Pulmonary artery endothelial cell (primary cell): ENCODE data around the gene PEX7. TPM values are rescaled to one million over a fixed set of nuclear protein-coding genes. Genes with fewer than 3 reads are reported as not detected.
"Not testable (repeated sequence)": the region's sequence is repeated elsewhere in the genome, so short reads cannot be mapped to it uniquely, and the experiment has no call there.

Source experiments
- DNase-seq: peaks from one replicate; pipeline ENCODE4 v3.0.0-alpha.2; 2011; ENCODE audit warnings: low read depth, low spot score
- total RNA-seq: library from RNA; depleted of rRNA; stranded (reverse); fragments of >200 nt; gene quantifications from 2 replicates; pipeline ENCODE4 v1.2.3, GENCODE V29; 2014

Gene PEX7
- total RNA-seq, 1 donor from 2014 or later = 7.9 TPM

- no peak for DNase-seq
Measured at GRCh38 chr6:136895901-136896300, 73.5 kb downstream of the PEX7 start.

DNA sequence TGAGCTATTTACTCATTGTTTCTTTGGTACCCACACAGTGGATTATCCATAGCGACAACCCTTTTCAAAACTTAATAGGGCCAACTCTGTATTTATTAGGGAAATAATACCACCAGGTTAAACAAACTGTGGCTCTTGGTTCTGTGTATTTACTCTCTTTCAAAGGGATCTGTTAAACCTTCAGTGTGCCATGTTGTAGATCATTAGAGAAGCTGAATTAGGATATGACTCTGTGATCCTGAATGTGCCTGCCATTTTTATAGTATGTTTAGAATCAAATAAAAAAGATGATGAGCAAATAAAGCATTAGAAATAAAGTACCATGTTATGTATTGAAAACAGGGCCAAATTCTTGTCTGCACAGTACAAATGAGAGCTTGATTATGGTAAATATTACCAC is 74.7 kb downstream of the PEX7 start:
- DNase-seq = no peak

- no peak for DNase-seq
Measured at GRCh38 chr6:136901212-136901784, 78.9 kb downstream of the PEX7 start.

DNA sequence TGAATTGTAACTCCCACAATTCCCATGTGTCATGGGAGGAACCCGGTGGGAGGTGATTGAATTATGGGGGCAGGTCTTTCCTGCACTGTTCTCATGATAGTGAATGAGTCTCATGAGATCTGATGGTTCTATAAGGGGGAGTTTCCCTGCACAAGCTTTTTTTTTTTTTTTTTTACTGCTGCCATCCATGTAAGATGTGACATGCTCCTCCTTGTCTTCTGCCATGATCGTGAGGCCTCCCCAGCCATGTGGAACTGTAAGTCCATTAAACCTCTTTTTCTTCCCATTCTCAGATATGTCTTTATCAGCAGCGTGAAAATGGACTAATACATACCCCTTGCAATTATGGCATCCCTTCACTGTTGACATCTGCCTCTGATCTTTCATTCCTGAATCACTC is 82.1 kb downstream of the PEX7 start:
- DNase-seq = not testable (repeated sequence)

DNA sequence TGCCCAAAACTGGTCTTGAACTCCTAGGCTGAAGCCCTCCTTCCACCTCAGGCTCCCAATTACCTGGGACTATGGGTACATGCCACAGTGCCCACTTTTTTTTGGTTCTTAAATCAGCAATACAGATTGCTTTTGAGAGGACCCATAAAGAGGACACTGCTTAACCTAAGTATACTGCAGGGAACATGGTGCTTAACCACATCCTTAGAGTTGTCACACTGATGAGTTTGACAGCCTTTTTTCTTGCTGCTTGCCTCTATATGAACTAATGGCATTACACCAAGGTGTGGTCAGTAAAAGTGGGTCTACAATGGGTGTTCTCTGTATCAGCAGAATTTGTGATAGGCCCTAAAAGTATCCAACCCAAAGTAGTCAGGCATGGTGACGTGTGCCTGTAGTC is 92.6 kb downstream of the PEX7 start:
- DNase-seq = no peak

GRCh38 chr6:136918706-136919105 is 96.3 kb downstream of the PEX7 start:
- no peak for DNase-seq

DNA sequence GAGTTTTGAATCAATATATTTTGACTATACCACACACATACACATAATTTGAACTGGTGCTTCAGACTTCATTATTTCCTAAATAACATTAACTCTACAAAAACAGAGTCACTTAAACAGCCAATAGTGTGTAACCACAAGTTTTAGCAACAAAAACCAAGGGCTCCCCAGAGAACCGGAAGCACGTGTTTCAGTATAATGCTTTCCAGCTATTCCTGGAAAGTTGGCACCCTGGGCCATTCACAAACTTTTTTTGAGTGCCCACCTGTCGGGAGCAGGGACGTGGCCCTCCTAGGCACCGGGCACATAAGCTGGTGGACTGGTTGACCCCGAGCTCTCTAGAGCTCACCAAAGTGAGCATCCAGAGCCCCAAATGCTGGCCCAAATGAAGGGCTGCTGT is 97.8 kb downstream of the PEX7 start:
- no peak for DNase-seq

DNA sequence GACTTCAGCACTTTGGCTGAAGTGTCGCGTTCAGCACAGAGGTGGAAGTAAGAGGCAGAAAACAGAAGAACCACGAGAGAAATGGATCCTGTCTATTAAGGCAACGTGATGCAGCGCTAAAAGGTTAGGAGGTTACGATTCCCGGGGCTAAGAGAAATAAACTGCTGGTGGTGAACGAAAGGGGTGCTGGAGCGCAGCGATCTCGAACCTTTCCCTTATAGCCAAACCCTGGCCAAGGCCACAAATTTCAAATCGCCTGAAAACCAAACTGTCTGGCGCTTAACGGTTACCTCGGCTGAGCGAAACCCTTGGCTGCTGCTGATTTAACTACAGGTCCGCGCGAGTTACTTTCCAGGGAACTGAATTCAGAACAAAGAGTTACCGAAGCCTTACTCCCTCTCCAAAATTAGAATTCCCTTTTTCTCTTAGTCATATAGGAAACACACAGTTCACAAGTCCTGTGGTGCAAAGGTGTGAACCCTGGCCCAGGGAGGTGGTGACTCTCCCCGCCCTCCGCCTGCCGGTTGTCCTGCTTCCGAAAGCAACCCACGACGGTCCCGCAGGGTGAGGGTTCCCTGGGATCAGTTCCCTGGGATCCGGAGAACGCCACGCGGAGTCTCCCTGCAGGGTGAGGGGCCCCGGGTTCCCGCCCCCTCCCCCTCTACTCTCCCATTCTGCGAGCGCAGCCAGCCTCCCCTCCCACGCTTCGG is 98.4 kb downstream of the PEX7 start:
- DNase-seq = no peak

DNA sequence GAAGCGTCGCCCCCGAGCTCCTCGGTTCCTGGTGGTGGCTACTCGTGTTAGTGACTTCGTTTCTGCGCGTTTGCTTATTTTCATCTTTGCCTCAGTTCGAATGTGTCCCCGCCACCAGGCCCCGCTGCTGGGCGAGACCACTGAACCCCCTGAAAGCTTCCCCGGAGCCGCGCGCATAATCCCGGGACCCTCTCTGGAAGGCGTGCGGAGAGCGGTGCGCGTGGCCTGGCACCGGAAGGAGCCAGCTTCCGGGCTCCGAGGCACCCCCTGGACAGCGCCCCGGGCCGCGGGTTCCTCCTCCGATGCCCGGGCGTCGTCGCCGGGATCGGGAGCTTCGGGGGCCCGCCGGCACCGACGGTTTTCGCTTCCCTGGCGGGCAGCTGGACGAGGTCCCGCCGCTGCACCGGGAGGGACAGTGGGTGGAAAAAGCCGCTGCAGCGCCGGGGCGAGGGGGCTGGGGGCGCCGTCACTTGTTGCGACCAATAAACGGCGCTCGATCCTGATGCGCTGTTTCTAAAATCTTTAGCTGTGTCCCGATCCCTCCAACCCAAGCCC is 99.1 kb downstream of the PEX7 start:
- DNase-seq = no peak

DNA sequence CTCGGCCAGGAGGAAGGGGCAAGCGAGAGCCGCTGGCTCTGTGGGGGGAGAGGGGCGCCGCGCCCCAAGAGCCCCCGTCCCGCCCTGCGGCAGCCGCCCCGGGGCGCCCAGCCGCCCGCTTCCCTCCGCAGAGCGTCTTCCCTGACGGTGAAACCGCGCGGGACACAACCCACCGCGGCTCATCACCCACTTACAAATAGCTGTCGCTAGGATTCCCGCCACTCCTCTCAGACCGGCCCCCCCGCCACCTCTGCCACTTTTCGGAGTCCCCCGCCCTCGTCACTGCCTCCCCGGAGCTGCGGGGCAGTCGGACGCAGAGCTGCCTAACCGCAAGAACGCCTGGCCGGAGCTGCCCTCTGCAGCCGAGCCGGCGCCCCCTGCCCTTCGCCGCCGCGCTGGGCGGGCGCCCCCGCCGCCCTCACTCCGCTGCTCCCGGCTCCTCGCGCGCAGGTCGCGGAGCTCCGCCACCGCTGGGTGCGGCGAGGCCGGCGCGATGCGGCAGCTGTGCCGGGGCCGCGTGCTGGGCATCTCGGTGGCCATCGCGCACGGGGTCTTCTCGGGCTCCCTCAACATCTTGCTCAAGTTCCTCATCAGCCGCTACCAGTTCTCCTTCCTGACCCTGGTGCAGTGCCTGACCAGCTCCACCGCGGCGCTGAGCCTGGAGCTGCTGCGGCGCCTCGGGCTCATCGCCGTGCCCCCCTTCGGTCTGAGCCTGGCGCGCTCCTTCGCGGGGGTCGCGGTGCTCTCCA is 99.7 kb downstream of the PEX7 start, which contains the start of gene SLC35D3:
Gene SLC35D3, plus strand, starts transcription at position 366 of the 749 bp plus-strand sequence. Its CDS starts 128 bp downstream, at position 494.
- no peak for DNase-seq

- DNase-seq = no peak
Measured at GRCh38 chr6:136922685-136923006, 100.3 kb downstream of the PEX7 start.

DNA sequence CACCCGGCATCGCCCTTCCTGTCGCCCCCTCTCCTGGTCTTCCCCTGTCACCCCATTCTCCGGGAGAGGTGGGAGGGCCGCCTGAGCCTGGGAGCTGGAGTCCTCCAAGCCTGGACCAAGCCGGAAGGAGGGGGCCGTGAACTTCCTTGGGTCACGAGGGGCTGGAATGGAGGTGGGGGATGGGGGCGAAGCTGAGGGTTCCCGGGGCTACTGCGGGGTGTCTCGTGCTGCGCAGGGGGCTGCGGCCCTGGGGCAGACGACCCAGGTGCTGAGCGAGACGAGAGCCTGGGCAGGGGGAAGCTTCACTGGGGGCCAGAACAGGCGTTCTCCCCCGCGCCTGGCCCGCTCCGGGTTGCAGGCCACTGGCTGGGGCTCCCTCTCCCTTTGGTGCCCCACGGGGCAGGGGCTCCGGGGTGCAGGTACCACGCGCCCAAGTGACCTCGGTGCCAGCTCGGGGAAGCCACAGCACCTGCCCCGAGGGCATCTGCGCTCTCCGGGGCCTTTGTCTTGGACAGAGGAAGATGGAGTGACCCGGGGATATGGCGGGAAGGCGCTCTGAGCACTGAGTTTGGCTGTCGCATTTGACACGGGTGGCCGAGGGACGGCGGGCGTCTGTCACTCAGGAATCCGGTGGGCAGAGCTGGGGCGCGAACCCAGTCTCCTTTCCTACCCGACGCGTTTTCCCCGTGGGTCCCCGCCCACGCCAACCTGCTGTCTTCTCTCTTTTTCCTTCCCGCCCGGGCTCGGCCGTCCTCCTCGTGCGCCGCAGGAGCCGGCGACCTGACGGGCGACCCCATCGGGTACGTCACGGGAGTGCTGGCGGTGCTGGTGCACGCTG is 100.9 kb downstream of the PEX7 start:
- DNase-seq = no peak

DNA sequence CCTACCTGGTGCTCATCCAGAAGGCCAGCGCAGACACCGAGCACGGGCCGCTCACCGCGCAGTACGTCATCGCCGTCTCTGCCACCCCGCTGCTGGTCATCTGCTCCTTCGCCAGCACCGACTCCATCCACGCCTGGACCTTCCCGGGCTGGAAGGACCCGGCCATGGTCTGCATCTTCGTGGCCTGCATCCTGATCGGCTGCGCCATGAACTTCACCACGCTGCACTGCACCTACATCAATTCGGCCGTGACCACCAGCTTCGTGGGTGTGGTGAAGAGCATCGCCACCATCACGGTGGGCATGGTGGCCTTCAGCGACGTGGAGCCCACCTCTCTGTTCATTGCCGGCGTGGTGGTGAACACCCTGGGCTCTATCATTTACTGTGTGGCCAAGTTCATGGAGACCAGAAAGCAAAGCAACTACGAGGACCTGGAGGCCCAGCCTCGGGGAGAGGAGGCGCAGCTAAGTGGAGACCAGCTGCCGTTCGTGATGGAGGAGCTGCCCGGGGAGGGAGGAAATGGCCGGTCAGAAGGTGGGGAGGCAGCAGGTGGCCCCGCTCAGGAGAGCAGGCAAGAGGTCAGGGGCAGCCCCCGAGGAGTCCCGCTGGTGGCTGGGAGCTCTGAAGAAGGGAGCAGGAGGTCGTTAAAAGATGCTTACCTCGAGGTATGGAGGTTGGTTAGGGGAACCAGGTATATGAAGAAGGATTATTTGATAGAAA is 101.7 kb downstream of the PEX7 start:
- no peak for DNase-seq

- DNase-seq = no peak
Measured at GRCh38 chr6:136926383-136926782, 104.0 kb downstream of the PEX7 start.

GRCh38 chr6:136927292-136927691 is 104.9 kb downstream of the PEX7 start:
- DNase-seq = no peak

GRCh38 chr6:136930528-136930927 is 108.1 kb downstream of the PEX7 start:
- DNase-seq = no peak

GRCh38 chr6:136932599-136932998 is 110.2 kb downstream of the PEX7 start:
- no peak for DNase-seq

- DNase-seq = no peak
Measured at GRCh38 chr6:136945072-136945471, 122.7 kb downstream of the PEX7 start.

GRCh38 chr6:136945711-136946121 is 123.3 kb downstream of the PEX7 start:
- no peak for DNase-seq

DNA sequence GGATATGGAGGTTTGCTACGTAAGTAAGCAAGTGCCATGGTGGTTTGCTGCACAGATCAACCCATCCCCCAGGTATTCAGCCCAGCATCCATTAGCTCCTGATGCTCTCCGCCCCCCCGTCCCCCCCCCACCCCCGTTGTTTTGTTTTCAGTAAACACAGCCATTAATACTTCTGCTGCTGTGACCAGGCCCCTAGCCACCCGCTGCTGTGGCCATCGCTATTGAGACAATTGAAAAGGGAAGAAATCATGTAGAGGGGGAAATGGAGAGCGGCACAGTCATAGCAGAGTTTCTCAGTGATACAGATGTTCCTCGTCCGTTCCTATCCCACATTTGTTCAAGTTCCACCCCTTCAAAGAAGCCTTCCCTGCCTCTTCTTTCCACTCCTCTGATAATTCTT is 124.6 kb downstream of the PEX7 start:
- no peak for DNase-seq

- not testable (repeated sequence) for DNase-seq
Measured at GRCh38 chr6:136949957-136950356, 127.6 kb downstream of the PEX7 start.
